Astrocyte of the cerebellum (primary cell): ENCODE data around the gene MYOD1.
A peak's percentile ranks its signal among the peaks of the same experiment; 100 is the strongest.

Source experiments
- DNase-seq: peaks from one replicate; pipeline ENCODE4 v3.0.0-alpha.2; 2011; ENCODE audit warnings: low read depth
- H3K4me3 ChIP-seq: 2 replicates; pipeline ENCODE4 v1.5.1; 2011; ENCODE audit warnings: mild to moderate bottlenecking, low read depth, low read length, moderate library complexity
- in situ Hi-C: cut with HindIII; loops from 2 replicates; pipeline ENCODE4 v1.10.0; 2017; ENCODE audit warnings: low sequenced_read_pairs
- TF ChIP-seq, protein P1 (sequence below): IDR thresholded peaks from 2 replicates; pipeline ENCODE4 v1.5.1; 2012; ENCODE audit warnings: low read length, low read depth, moderate library complexity, mild to moderate bottlenecking; ENCODE audit errors: missing control alignments

The MYOD1 gene

DNA sequence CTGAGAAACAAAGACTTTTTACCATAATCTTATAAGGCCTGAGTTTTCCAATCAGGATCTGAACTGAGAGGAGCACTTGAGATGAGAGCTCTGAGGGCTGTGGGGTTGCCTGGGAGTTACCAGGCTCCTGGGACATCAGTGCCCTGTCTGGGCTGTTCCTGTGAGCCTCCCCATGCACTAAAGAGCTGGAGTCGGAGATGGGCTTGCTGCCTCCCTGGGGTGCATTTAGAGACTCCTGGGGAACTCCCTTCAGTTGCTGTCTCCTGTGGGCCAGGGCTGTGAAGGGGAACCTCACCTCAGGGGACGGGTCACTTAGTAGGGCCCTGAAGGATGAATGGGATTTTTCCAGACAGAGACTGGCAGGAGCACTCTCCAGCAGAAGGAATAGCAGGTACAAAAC lies 48.5 kb downstream of the MYOD1 start:
- in situ Hi-C loops: no loop called here
- DNase-seq: no peak
- no peak overlapping the region for H3K4me3 ChIP-seq
- TF ChIP-seq, protein P1, sequence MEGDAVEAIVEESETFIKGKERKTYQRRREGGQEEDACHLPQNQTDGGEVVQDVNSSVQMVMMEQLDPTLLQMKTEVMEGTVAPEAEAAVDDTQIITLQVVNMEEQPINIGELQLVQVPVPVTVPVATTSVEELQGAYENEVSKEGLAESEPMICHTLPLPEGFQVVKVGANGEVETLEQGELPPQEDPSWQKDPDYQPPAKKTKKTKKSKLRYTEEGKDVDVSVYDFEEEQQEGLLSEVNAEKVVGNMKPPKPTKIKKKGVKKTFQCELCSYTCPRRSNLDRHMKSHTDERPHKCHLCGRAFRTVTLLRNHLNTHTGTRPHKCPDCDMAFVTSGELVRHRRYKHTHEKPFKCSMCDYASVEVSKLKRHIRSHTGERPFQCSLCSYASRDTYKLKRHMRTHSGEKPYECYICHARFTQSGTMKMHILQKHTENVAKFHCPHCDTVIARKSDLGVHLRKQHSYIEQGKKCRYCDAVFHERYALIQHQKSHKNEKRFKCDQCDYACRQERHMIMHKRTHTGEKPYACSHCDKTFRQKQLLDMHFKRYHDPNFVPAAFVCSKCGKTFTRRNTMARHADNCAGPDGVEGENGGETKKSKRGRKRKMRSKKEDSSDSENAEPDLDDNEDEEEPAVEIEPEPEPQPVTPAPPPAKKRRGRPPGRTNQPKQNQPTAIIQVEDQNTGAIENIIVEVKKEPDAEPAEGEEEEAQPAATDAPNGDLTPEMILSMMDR: no peak

DNA sequence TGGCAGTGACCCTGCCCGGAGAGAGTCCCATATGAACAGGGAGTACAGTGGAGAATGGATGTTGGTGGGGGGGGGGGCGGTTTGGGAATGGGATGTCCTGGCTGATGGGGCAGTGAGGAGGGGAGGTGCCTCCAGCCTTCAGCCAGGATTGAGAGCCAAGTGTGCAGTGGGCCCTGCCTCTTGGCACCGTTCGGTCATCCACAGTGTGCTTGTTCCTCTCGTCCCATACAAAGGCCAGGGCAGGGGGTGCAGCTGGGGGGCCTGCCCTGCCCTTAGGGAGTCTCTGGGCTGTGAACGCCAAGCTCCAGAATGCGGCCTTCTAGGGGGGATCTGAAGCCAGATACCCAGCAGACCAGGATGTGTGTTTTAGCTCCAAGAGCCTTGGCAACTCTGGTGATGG lies 49.2 kb downstream of the MYOD1 start:
- in situ Hi-C loops: no loop called here
- no peak overlapping the region for H3K4me3 ChIP-seq
- TF ChIP-seq, protein P1: no peak
- DNase-seq: no peak

DNA sequence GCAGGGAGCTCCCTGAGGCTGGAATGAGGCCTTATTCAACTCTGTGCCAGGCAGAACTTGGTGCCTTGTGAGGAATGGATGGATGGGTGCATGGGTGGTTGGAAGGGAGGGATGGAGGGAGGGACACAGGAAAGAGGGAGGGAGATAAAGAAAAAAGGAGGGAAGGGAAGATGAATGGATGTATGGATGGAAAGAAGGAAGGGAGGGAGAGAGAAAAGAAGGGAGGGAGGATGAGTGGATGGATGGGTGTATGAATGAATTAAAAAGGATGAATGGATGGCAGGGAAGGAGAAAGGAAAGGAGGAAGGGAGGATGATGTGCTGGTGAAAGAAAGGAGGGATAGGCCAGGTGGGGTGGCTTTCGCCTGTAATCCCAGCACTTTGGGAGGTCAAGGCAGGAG lies 49.8 kb downstream of the MYOD1 start:
- no peak overlapping the region for H3K4me3 ChIP-seq
- in situ Hi-C loops: no loop called here
- TF ChIP-seq, protein P1: no peak
- no peak for DNase-seq

DNA sequence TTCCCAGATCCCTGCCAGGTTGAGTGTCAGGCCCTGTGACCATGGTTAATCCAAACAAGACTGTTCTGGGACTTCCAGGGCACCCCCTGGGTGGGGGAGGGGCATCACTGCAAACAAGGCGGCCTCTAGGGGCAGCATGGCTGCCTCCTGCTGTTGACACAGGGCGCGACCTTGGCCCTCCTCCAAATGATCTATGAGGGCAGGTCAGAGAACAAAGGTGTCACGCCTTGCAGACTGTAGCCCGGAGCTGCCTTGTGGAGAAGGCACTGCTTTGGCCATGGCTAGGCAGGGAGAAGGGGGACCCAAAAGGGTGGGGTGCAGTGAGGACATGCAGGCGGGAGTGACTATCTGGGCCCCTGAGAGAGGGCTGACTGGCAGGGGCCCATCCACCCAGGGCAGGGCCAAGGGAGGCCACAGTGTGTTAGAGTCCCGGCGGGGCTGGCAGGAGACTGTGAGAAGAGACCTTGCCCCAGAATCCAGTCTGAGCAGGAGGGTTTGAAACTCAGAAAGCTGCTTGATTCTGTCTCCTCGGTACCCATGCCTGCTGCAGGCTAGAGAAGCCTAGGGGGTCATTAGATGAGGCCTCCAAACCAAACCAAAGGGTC lies 50.8 kb downstream of the MYOD1 start:
- TF ChIP-seq, protein P1: no peak
- DNase-seq: no peak
- in situ Hi-C loops: loop anchor here (5.0 kb wide), 1 partner anchor 37 kb away; no protein-coding TSS in a partner anchor
- H3K4me3 ChIP-seq: no peak overlapping the region

DNA sequence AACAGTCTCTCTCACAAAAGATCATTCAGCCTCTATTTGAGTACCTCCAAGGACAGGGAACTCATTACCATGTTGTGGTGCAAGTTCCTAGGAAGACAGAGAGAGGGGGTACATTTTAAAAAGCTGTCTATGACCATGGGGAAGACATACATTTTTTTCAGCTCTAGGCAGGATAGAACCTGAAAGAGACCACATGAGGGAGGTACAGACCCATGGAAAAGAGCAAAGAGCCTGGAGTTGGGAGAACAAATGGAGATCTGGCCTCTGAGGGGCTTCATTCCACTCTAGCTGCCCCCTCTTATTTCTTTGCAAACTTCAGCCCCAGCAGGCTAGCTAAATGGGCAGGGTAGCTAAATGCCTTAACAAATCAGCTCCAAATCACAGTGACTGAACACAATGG lies 51.5 kb downstream of the MYOD1 start:
- no peak for DNase-seq
- TF ChIP-seq, protein P1: peak; percentile 31
- H3K4me3 ChIP-seq: no peak overlapping the region
- in situ Hi-C loops: loop anchor here (5.0 kb wide), 1 partner anchor 36 kb away; no protein-coding TSS in a partner anchor

DNA sequence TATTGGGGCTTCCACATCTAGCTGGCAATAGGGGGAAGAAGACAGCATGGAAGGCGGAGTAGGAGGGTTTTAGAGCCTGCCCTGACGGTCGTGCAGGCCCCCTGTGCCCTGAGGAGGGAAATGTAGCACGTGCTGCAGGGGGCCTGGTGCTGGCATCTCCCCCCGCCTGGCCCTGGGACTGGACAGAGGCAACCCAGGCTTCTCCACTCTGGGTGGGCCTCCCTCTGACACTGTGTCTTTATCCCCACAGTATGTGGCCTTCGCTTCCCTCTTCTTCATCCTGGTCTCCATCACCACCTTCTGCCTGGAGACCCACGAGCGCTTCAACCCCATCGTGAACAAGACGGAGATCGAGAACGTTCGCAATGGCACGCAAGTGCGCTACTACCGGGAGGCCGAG lies 52.0 kb downstream of the MYOD1 start:
- TF ChIP-seq, protein P1: no peak
- no peak overlapping the region for H3K4me3 ChIP-seq
- in situ Hi-C loops: loop anchor here (5.0 kb wide), 1 partner anchor 36 kb away; no protein-coding TSS in a partner anchor
- DNase-seq: no peak
